Measurements from ENCODE around the gene ROR2.

ROR2 gene

GRCh38 chr9:91886414-91887076, 63.5 kb downstream of the ROR2 start:
- Histone ChIP-seq H3K27ac (no peak overlapping the region), H3K4me3 (no peak overlapping the region)
- TF ChIP-seq CTCF (IDR thresholded peaks at IDR 0.05): no peak
- DNase-seq (ENCODE audit: low spot score): no peak

- no peak for DNase-seq (ENCODE audit: low spot score)
- H3K27ac ChIP-seq: no peak overlapping the region
- H3K4me3 ChIP-seq: no peak overlapping the region
- no peak for TF ChIP-seq CTCF (IDR thresholded peaks at IDR 0.05)
Observed at GRCh38 chr9:91885746-91886413, 64.1 kb downstream of the ROR2 start.

GRCh38 chr9:91884696-91885687, 65.0 kb downstream of the ROR2 start:
- H3K27ac ChIP-seq: no peak overlapping the region
- TF ChIP-seq CTCF (IDR thresholded peaks at IDR 0.05): no peak
- DNase-seq (ENCODE audit: low spot score): no peak

GRCh38 chr9:91884153-91884552, 65.9 kb downstream of the ROR2 start:
- H3K27ac ChIP-seq: no peak overlapping the region
- no peak overlapping the region for H3K4me3 ChIP-seq
- DNase-seq (ENCODE audit: low spot score): no peak
- no peak for TF ChIP-seq CTCF (IDR thresholded peaks at IDR 0.05)

More at GRCh38 chr9:91884696-91885687, 65.0 kb downstream of the ROR2 start:
- no peak overlapping the region for H3K4me3 ChIP-seq

- no peak for DNase-seq (ENCODE audit: low spot score)
- no peak overlapping the region for H3K27ac ChIP-seq
- no peak for TF ChIP-seq CTCF (IDR thresholded peaks at IDR 0.05)
- no peak overlapping the region for H3K4me3 ChIP-seq
Observed at GRCh38 chr9:91883503-91883902, 66.5 kb downstream of the ROR2 start.

- Histone ChIP-seq H3K4me3 (no peak overlapping the region), H3K27ac (no peak overlapping the region)
- DNase-seq (ENCODE audit: low spot score): no peak
- no peak for TF ChIP-seq CTCF (IDR thresholded peaks at IDR 0.05)
Observed at GRCh38 chr9:91882627-91883026, 67.4 kb downstream of the ROR2 start.

Measured in coronary artery (tissue), 2 donors.